GM12873 (cell line): Measurements from ENCODE around the gene APOBR.

ENCODE experiments used
- TF ChIP-seq, protein P1 (sequence below): IDR thresholded peaks from 2 replicates; pipeline ENCODE4 v1.5.1; 2012; ENCODE audit warnings: low read depth, mild to moderate bottlenecking, moderate library complexity, low read length, control low read depth; ENCODE audit not compliant: insufficient read depth; ENCODE audit errors: missing control alignments

APOBR gene

DNA sequence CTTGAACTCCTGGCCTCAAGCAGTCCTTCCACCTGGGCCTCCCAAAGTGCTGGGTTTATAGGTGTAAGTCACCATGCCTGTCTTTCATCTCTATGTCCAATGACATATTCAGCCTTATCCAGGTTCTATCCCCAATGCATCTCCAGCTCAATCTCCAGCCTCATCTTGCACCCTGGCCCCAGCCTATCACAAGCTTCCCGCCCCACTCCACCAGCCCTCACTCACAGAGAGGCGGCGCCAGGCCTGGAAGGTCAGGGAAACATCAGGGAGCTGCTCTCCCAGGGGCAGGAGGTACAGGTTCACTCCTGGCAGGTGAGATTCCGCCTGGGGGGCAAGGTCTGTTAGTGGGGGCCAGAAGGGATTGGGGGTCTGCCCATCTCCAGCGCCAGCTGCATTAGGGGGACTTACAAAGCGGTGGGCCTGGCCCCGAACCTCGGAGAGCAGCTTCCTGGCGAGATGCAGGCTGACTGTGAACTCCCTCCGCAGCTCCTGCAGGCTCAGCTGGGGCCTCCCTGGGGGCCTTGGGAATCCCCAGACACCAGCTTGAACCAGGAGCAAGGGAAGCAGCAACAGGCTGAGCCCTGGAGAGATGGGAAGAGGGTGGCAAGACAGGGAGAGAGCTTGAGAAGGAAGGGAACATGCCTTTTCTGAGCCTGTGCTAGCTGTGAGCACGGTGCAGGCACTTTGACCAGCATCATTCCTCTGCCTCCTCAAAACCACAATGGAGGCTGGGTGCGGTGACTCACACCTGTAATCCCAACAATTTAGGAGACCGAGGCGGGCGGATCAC is 9.2 kb downstream of the APOBR start:
- TF ChIP-seq, protein P1, sequence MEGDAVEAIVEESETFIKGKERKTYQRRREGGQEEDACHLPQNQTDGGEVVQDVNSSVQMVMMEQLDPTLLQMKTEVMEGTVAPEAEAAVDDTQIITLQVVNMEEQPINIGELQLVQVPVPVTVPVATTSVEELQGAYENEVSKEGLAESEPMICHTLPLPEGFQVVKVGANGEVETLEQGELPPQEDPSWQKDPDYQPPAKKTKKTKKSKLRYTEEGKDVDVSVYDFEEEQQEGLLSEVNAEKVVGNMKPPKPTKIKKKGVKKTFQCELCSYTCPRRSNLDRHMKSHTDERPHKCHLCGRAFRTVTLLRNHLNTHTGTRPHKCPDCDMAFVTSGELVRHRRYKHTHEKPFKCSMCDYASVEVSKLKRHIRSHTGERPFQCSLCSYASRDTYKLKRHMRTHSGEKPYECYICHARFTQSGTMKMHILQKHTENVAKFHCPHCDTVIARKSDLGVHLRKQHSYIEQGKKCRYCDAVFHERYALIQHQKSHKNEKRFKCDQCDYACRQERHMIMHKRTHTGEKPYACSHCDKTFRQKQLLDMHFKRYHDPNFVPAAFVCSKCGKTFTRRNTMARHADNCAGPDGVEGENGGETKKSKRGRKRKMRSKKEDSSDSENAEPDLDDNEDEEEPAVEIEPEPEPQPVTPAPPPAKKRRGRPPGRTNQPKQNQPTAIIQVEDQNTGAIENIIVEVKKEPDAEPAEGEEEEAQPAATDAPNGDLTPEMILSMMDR: no peak

DNA sequence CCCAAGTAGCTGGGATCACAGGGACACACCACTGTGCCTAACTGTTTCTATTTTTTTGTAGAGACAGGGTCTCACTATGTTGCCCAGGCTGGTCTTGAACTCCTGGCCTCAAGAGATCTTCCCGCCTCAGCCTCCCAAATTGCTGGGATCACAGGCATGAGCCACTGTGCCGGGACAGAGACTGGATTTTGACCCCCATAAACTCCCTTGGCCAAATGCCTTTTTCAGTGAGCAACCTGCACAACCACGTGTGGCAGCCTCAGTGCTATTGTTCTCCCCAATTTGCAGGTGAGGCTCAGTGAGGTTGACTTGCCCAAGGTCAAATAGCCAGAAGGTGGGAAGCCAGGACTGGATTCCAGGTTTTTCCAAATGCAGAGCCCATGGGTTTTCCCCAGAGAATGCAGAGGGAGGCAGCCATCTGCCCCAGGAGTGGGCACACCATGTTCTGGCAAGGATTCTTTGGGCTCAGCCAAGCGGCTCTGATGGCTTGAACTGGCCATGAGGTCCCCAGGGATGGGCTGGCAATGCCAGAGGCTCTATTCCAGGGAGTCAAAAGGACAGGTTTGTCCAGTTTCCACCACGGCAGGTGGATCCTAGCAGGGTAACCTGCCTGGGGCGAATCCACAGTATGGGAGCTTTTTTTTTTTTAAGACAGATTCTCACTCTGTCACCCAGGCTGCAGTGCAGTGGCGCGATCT is 10.4 kb downstream of the APOBR start:
- TF ChIP-seq, protein P1: no peak

DNA sequence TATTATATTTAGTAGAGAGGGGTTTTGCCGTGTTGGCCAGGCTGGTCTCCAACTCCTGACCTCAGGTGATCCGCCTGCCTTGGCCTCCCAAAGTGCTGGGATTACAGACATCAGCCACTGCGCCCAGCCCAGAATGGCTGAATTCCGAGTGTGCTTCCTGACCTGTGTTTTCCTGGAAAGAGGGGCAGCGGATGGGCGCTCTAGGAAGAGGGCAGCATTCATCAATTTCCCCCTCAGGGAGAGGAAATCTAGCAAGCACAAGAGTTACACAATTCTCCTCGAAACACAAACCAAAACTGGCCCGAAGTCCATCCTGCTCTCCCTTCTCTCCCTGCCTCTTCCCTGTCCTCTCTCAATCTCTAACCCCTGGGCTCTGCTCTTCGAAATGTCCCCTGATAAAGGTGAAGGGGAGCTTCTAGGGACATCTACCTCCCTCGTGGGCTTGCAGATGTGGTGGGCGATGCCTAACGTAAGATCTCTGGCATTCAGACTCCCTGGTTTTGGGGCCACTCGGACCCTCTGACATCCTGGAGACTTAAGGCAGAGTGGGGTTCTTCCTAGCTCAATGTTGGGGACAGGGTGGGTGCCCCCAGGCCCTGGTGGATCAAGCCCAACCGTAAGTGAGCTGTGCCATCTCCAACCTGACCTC is 11.2 kb downstream of the APOBR start:
- TF ChIP-seq, protein P1: no peak

DNA sequence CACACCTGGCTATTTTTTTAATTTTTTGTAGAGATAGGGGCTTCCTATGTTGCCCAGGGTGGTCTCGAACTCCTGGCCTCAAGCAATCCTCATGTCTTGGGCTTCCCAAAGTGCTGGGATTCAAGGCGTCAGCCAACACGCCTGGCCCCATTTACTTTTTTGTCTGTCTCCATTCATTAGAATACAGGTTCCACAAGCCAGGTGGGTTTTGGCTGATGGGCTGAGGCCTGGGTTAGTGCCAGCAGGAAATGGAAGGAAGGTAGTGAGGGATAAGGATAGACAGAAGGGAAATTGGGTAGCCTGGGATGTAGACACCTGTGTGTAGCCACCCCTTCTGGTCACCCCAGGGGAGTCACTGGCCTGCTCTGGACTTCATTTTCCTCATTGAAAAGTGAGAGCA is 16.6 kb downstream of the APOBR start:
- TF ChIP-seq, protein P1: no peak

DNA sequence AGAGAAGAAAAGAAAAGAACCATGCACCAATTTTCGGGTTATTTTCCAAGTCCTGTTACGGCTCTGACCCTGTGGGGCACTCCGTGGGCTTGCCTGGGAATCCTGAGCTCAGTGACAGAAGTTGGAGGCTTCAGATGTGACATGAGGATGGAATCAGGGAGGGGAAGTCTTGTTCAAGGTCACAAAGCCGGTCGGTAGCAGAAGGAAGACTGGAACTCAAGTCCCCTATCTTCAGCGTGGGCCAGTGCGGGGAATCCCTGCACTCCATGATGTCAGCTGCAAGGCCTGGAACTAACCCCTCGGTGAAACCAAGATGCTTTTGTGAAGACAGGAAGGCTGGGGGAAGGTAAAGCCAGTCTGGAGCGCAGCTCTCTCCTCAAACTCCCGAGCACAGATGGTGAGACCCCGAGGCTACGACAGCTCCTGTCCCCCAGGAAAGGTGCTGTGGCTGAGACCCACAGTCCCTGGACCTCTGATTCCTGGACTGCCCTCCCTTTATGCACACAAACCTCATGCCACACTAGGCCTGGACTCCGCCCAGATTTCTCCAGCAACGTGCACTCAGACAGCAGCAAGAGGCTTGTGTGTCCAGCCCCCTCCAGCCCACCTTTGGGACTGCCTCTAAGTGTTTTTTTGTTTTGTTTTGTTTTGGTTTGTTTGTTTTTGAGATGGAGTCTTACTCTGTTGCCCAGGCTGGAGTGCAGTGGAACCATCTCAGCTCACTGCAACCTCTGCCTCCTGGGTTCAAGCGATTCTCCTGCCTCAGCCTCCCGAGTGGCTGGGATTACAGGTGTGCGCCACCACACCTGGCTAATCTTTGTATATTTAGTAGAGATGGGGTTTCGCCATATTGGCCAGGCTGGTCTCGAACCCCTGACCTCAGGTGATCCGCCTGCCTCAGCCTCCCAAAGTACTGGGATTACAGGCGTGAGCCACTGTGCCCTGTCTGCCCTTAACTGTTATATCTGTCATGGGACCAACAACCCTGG is 17.7 kb downstream of the APOBR start:
- TF ChIP-seq, protein P1: no peak

DNA sequence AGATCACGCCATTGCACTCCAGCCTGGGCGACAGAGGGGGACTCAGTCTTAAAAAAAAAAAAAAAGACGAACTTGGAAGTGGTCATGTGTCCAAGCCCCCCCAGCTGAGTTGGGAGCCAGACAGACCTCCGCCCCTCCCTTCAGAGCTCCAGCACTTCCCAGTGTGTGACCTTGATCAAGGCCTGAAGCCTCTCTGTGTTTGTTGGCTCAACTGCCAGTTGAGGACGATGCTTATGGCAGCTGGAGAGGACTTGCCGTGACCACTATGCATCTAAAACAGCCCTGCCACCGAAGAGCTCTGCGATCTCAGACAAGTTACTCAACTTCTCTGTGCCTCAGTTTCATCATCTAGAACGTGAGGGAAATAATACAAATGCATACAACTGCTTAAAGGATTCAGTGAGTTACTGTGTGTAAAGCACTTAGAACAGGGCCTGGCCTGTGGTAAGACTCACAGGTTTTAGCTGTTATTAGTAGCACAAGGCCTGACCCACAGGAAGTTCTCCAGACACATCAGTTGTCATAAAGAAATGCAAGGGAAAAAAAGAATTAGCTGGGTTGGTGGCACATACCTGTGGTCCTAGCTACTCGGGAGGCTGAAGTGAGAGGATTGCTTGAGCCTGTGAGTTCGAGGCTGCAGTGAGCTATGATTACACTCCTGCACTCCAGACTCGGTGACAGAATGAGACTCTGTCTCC is 19.2 kb downstream of the APOBR start:
- TF ChIP-seq, protein P1: no peak
